Measurements from ENCODE around the gene CX3CL1.

Gene CX3CL1

GRCh38 chr16:57407521-57408353, 35.4 kb downstream of the CX3CL1 start:
- no peak for DNase-seq

- no peak for DNase-seq
These were observed 36.8 kb downstream of the CX3CL1 start for GRCh38 chr16:57409065-57409464.

- peak; percentile 4 for DNase-seq
These were observed 37.7 kb downstream of the CX3CL1 start for GRCh38 chr16:57409870-57410587.

- no peak for DNase-seq
These were observed 39.2 kb downstream of the CX3CL1 start for GRCh38 chr16:57411362-57411976.

- DNase-seq = no peak
These were observed 40.3 kb downstream of the CX3CL1 start for GRCh38 chr16:57412584-57412983.

- no peak for DNase-seq
These were observed 41.0 kb downstream of the CX3CL1 start for GRCh38 chr16:57413301-57413730.

- no peak for DNase-seq
These were observed 41.4 kb downstream of the CX3CL1 start for GRCh38 chr16:57413733-57414132.

- DNase-seq = no peak
These were observed 43.8 kb downstream of the CX3CL1 start for GRCh38 chr16:57416084-57416483.

GRCh38 chr16:57419506-57419905, 47.2 kb downstream of the CX3CL1 start:
- DNase-seq = no peak

- peak; percentile 5 for DNase-seq
These were observed 50.0 kb downstream of the CX3CL1 start for GRCh38 chr16:57422026-57422944.

GRCh38 chr16:57423152-57423551, 50.9 kb downstream of the CX3CL1 start:
- DNase-seq = no peak

- DNase-seq = no peak
These were observed 52.3 kb downstream of the CX3CL1 start for GRCh38 chr16:57424583-57424982.

- DNase-seq = no peak
These were observed 54.1 kb downstream of the CX3CL1 start for GRCh38 chr16:57426356-57426755.

GRCh38 chr16:57427307-57427706, 55.0 kb downstream of the CX3CL1 start:
- DNase-seq = no peak

- no peak for DNase-seq
These were observed 55.5 kb downstream of the CX3CL1 start for GRCh38 chr16:57427824-57428223.

- no peak for DNase-seq
These were observed 58.7 kb downstream of the CX3CL1 start for GRCh38 chr16:57430955-57431354.

- DNase-seq = no peak
These were observed 60.2 kb downstream of the CX3CL1 start for GRCh38 chr16:57432505-57432904.

GRCh38 chr16:57432989-57433388, 60.7 kb downstream of the CX3CL1 start:
- no peak for DNase-seq

- no peak for DNase-seq
These were observed 61.7 kb downstream of the CX3CL1 start for GRCh38 chr16:57434003-57434402.
